GM10266 (cell line): Measurements from ENCODE around the gene PIP4K2B.

ENCODE experiments used
- DNase-seq: peaks from one replicate; pipeline ENCODE4 v3.0.0; 2012; ENCODE audit errors: extremely low spot score
- CTCF ChIP-seq: IDR thresholded peaks from 2 replicates; pipeline ENCODE4 v1.5.1; 2012; ENCODE audit warnings: mild to moderate bottlenecking, low read depth; ENCODE audit not compliant: control insufficient read depth, insufficient read depth; ENCODE audit errors: missing control alignments

Gene PIP4K2B

GRCh38 chr17:38768417-38768816, 30.9 kb downstream of the PIP4K2B start:
- DNase-seq, result no peak
- no peak for TF ChIP-seq CTCF

GRCh38 chr17:38766341-38766740, 33.0 kb downstream of the PIP4K2B start:
- TF ChIP-seq CTCF, result no peak
- DNase-seq, result no peak

GRCh38 chr17:38762231-38762630, 37.1 kb downstream of the PIP4K2B start:
- DNase-seq, result no peak
- TF ChIP-seq CTCF, result no peak

GRCh38 chr17:38761612-38762011, 37.7 kb downstream of the PIP4K2B start:
- no peak for DNase-seq
- TF ChIP-seq CTCF, result peak; percentile 44

GRCh38 chr17:38753071-38753506, 46.3 kb downstream of the PIP4K2B start:
- no peak for TF ChIP-seq CTCF
- no peak for DNase-seq

GRCh38 chr17:38752308-38753070, 46.9 kb downstream of the PIP4K2B start, which contains the start of gene PSMB3:
Gene PSMB3, plus strand, starts transcription at chr17:38752741. Its CDS starts 86 bp downstream, at chr17:38752827.
- no peak for TF ChIP-seq CTCF

GRCh38 chr17:38751808-38752307, 47.5 kb downstream of the PIP4K2B start:
- TF ChIP-seq CTCF, result no peak
- peak; percentile 67 for DNase-seq

More at GRCh38 chr17:38752308-38753070, 46.9 kb downstream of the PIP4K2B start, which contains the start of gene PSMB3:
- peak; percentile 95 for DNase-seq
